ENCODE results near the gene SLC8A3. TPM values are rescaled to one million over a fixed set of nuclear protein-coding genes. Genes with fewer than 3 reads are reported as not detected.

Gene SLC8A3
- total RNA-seq, 1 experiment from 2014 or later: not detected

DNA sequence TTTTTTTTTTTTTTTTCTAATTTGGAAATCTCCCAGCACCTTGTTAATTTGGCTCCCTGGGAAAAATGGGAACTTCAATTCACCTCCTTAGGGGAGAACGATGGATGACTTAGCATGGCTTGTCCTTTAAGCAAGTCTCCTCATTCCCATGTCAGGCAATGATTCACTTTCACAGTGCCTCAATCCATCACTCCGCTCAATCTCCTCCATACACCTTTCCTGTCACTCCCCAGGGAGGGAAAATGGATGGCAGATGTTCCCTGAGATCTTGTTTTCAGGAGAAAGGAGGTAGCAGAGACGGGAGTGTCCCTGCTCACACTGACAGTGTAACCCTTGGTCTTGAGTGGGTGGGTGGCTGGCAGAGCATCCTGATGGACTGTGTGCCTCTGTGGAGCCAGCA lies 51.0 kb downstream of the SLC8A3 start:
- Histone ChIP-seq H3K4me3 (ENCODE audit: low read depth in 2 of 2, low read length in 2 of 2) (no peak overlapping the region), H3K4me1 (ENCODE audit: control insufficient read depth, insufficient read depth, low read length) (no peaks in the 10 kb centered on the region), H3K9me3 (ENCODE audit: control insufficient read depth, insufficient read depth, low read depth, low read length) (no peaks in the 10 kb centered on the region), H3K27ac (ENCODE audit: low read length) (no peak overlapping the region), H3K27me3 (ENCODE audit: control insufficient read depth, insufficient read depth, low read length) (no peaks in the 10 kb centered on the region), H3K36me3 (ENCODE audit: control insufficient read depth, insufficient read depth, low read length) (no peaks in the 10 kb centered on the region)
- no peak for DNase-seq (ENCODE audit: low read depth, low spot score)
- BruUV-seq (replicated peaks): no TSS peak
- ChIA-PET POLR2A (interaction anchor here (0.7 kb wide), 1 partner anchor 1230 kb away, joined by 3 read pairs; no protein-coding TSS in a partner anchor), CTCF (no interaction called here)
- intact Hi-C loops (cut with micrococcal nuclease; ENCODE audit: unreplicated experiment) (no loop called here), in situ Hi-C loops (cut with HindIII; ENCODE audit: low pct_unique_long_range_greater_than_20kb, low sequenced_read_pairs) (no loop called here)
- TF ChIP-seq, protein P1, sequence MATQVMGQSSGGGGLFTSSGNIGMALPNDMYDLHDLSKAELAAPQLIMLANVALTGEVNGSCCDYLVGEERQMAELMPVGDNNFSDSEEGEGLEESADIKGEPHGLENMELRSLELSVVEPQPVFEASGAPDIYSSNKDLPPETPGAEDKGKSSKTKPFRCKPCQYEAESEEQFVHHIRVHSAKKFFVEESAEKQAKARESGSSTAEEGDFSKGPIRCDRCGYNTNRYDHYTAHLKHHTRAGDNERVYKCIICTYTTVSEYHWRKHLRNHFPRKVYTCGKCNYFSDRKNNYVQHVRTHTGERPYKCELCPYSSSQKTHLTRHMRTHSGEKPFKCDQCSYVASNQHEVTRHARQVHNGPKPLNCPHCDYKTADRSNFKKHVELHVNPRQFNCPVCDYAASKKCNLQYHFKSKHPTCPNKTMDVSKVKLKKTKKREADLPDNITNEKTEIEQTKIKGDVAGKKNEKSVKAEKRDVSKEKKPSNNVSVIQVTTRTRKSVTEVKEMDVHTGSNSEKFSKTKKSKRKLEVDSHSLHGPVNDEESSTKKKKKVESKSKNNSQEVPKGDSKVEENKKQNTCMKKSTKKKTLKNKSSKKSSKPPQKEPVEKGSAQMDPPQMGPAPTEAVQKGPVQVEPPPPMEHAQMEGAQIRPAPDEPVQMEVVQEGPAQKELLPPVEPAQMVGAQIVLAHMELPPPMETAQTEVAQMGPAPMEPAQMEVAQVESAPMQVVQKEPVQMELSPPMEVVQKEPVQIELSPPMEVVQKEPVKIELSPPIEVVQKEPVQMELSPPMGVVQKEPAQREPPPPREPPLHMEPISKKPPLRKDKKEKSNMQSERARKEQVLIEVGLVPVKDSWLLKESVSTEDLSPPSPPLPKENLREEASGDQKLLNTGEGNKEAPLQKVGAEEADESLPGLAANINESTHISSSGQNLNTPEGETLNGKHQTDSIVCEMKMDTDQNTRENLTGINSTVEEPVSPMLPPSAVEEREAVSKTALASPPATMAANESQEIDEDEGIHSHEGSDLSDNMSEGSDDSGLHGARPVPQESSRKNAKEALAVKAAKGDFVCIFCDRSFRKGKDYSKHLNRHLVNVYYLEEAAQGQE (IDR thresholded peaks at IDR 0.05; ENCODE audit: insufficient read depth in 1 of 2, low read depth in 2 of 2, low read length in 1 of 2): no peak
- ATAC-seq: no peak

DNA sequence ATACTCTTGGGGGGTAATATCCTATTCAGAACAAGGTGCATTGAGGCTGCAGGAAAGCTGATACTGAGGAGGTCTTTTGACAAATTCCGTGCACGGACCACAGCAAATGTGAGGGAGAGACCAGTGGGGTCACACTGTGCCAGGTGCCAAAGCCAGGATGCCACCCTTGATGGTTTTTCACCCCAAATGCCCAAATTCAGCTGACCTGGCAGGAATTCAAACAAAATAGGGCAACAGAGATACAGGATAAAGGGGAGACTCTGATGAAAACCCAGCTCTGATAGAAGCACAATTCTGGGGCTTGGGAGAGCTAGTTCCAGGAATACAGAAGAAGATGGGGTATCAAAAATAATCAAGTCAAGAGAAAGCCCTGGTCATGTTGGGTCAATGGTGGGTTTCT lies 55.3 kb downstream of the SLC8A3 start:
- Histone ChIP-seq H3K9me3 (ENCODE audit: control insufficient read depth, insufficient read depth, low read depth, low read length) (no peaks in the 10 kb centered on the region), H3K27me3 (ENCODE audit: control insufficient read depth, insufficient read depth, low read length) (no peaks in the 10 kb centered on the region; the same call in 1 of the 2 replicates), H3K36me3 (ENCODE audit: control insufficient read depth, insufficient read depth, low read length) (no peaks in the 10 kb centered on the region), H3K4me3 (ENCODE audit: low read depth in 2 of 2, low read length in 2 of 2) (no peak overlapping the region), H3K4me1 (ENCODE audit: control insufficient read depth, insufficient read depth, low read length) (no peaks in the 10 kb centered on the region), H3K27ac (ENCODE audit: low read length) (no peak overlapping the region)
- TF ChIP-seq, protein P2, sequence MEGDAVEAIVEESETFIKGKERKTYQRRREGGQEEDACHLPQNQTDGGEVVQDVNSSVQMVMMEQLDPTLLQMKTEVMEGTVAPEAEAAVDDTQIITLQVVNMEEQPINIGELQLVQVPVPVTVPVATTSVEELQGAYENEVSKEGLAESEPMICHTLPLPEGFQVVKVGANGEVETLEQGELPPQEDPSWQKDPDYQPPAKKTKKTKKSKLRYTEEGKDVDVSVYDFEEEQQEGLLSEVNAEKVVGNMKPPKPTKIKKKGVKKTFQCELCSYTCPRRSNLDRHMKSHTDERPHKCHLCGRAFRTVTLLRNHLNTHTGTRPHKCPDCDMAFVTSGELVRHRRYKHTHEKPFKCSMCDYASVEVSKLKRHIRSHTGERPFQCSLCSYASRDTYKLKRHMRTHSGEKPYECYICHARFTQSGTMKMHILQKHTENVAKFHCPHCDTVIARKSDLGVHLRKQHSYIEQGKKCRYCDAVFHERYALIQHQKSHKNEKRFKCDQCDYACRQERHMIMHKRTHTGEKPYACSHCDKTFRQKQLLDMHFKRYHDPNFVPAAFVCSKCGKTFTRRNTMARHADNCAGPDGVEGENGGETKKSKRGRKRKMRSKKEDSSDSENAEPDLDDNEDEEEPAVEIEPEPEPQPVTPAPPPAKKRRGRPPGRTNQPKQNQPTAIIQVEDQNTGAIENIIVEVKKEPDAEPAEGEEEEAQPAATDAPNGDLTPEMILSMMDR (IDR thresholded peaks at IDR 0.05): no peak
- TF ChIP-seq TCF7L2 (IDR thresholded peaks at IDR 0.05; ENCODE audit: low read depth, low read length) (no peak), POLR2AphosphoS5 (IDR thresholded peaks at IDR 0.05; ENCODE audit: low read depth, low read length) (no peak), SIN3A (IDR thresholded peaks at IDR 0.05; ENCODE audit: borderline replicate concordance, insufficient read depth, low read depth, low read length) (no peak)
- TF ChIP-seq, protein P1 (IDR thresholded peaks at IDR 0.05; ENCODE audit: insufficient read depth in 1 of 2, low read depth in 2 of 2, low read length in 1 of 2): no peak
- no TSS peak for BruUV-seq (replicated peaks)
- ATAC-seq (no peak), DNase-seq (ENCODE audit: low read depth, low spot score) (no peak)
- ChIA-PET CTCF (no interaction called here), POLR2A (no interaction called here)
- in situ Hi-C loops (cut with HindIII; ENCODE audit: low pct_unique_long_range_greater_than_20kb, low sequenced_read_pairs): no loop called here
- intact Hi-C loops (cut with micrococcal nuclease; ENCODE audit: unreplicated experiment): no loop called here
